Ovary (tissue), 9 donors: ENCODE data around the gene CD99L2. TPM values are rescaled to one million over a fixed set of nuclear protein-coding genes. Genes with fewer than 3 reads are reported as not detected.
"Not testable (repeated sequence)": the region's sequence is repeated elsewhere in the genome, so short reads cannot be mapped to it uniquely, and the experiment has no call there.

Experiments
- DNase-seq, 5 donors: peaks; one replicate each; pipeline ENCODE4 v3.0.0-alpha.2; 2019 to 2020
- H3K27ac ChIP-seq, 2 donors: fragments of 200-600 bp; one replicate each; pipeline versions ENCODE4 v1.5.1 to v1.8.0; 2019 to 2022
- H3K27me3 ChIP-seq: fragments of 200-600 bp; one replicate; pipeline ENCODE4 v1.8.0; 2022
- H3K36me3 ChIP-seq: fragments of 200-600 bp; sonication (generic); one replicate; pipeline ENCODE4 v1.5.1; 2019
- H3K4me1 ChIP-seq: one replicate; pipeline ENCODE4 v1.8.1; 2013; ENCODE audit warnings: mild to moderate bottlenecking, moderate library complexity; ENCODE audit not compliant: insufficient read depth
- H3K4me3 ChIP-seq: fragments of 200-600 bp; sonication (generic); one replicate; pipeline ENCODE4 v1.5.1; 2017
- H3K9me3 ChIP-seq, 2 donors: fragments of 200-600 bp in 1 of 2; sonication (generic) in 1 of 2; one replicate each; pipeline versions ENCODE4 v1.5.1 to v1.8.1; 2013 to 2019; ENCODE audit warnings: mild to moderate bottlenecking in 1 of 2, moderate library complexity in 1 of 2
- EP300 ChIP-seq: sonication (generic); formaldehyde crosslinking; IDR thresholded peaks from one replicate; pipeline ENCODE4 v1.6.1; 2017; ENCODE audit warnings: antibody characterized with exemption
- POLR2A ChIP-seq: fragments of 450-650 bp; IDR thresholded peaks from one replicate; pipeline ENCODE4 v1.6.1; 2017; ENCODE audit warnings: antibody characterized with exemption, mild to moderate bottlenecking, moderate library complexity
- WGBS, 3 donors: extraction: QIAGEN DNeasy Blood & Tissue Kit in 1 of 3; methylation state at CpG; one replicate each; pipeline versions ENCODE4 v1.1.5 to v1.1.7; 2013 to 2017; 5-methylcytosine and 5-hydroxymethylcytosine counted together
- intact Hi-C, 4 donors: fragments of 100-400 bp; cut with DNase I; formaldehyde crosslinking; loops; one replicate each; pipeline versions ENCODE4 v1.11.0 to v1.15.1; 2022 to 2023
- polyA plus RNA-seq, 2 donors: library from polyadenylated mRNA; stranded (reverse); fragments of 200-250 nt in 1 of 2; fragments of 350-450 nt in 1 of 2; fragmentation: Illumina TruSeq in 1 of 2; extraction: RNeasy Lipid Tissue Mini Kit (QIAGEN cat#74804) in 1 of 2; gene quantifications; one replicate each; pipeline ENCODE4 v1.2.3, GENCODE V29; 2013 to 2014
- total RNA-seq, 7 donors: library from RNA; depleted of rRNA in 2 of 7; stranded (reverse); fragments of >200 nt in 2 of 7; fragmentation: NEBNext Ultra II Directional in 3 of 7; extraction: Animal tissue kit (Norgen Biotek cat#: 25700) in 3 of 7; gene quantifications; one replicate each; pipeline versions ENCODE4 v1.1.0 to v1.2.4, GENCODE V29; 2016 to 2023
- TF ChIP-seq, protein P1 (sequence below), 3 donors: fragments of 450-650 bp in 2 of 3; fragments of 200-600 bp in 1 of 3; IDR thresholded peaks; one replicate each; pipeline versions ENCODE4 v1.5.1 to v1.8.0; 2016 to 2022; ENCODE audit warnings: antibody characterized with exemption in 3 of 3, mild to moderate bottlenecking in 1 of 3
- donor health status: DM: no; HTN: no; CAD: no; lungs with moderate emphysema.
- donor health status: DM: no; HTN: no; CAD: no.
- donor health status: Bipolar disorder and iron deficiency.
- donor health status: DM: yes; HTN: yes; CAD: no.
- donor health status: DM: no; HTN: no; CAD: no.
- donor health status: DM: yes; HTN: yes; CAD: no.

CD99L2 gene
- total and polyA plus RNA-seq, 9 donors, result 38.7 to 64.6 (median 53.0) TPM

GRCh38 chrX:150887906-150888465, 10.5 kb downstream of the CD99L2 start:
- H3K9me3 ChIP-seq, result no peaks in the 10 kb centered on the region
- no peaks in the 10 kb centered on the region for H3K27me3 ChIP-seq
- TF ChIP-seq, protein P1, sequence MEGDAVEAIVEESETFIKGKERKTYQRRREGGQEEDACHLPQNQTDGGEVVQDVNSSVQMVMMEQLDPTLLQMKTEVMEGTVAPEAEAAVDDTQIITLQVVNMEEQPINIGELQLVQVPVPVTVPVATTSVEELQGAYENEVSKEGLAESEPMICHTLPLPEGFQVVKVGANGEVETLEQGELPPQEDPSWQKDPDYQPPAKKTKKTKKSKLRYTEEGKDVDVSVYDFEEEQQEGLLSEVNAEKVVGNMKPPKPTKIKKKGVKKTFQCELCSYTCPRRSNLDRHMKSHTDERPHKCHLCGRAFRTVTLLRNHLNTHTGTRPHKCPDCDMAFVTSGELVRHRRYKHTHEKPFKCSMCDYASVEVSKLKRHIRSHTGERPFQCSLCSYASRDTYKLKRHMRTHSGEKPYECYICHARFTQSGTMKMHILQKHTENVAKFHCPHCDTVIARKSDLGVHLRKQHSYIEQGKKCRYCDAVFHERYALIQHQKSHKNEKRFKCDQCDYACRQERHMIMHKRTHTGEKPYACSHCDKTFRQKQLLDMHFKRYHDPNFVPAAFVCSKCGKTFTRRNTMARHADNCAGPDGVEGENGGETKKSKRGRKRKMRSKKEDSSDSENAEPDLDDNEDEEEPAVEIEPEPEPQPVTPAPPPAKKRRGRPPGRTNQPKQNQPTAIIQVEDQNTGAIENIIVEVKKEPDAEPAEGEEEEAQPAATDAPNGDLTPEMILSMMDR (IDR thresholded peaks at IDR 0.05), result no peak
- no peak for TF ChIP-seq EP300
- TF ChIP-seq POLR2A, result no peak
- WGBS, 3 donors, result 78 to 85% (median 83%) methylated on average over 6 of the region's 6 CpGs
- H3K36me3 ChIP-seq, result no peaks in the 10 kb centered on the region
- H3K27ac ChIP-seq, result no peak overlapping the region
- DNase-seq, result no peak
- no peaks in the 10 kb centered on the region for H3K4me1 ChIP-seq
- H3K4me3 ChIP-seq, result no peak overlapping the region
- intact Hi-C loops, result no loop called here

GRCh38 chrX:150887268-150887667, 11.2 kb downstream of the CD99L2 start:
- H3K9me3 ChIP-seq, H3K4me1 ChIP-seq, H3K36me3 ChIP-seq, DNase-seq, intact Hi-C loops, H3K4me3 ChIP-seq, H3K27me3 ChIP-seq, H3K27ac ChIP-seq: not testable (repeated sequence)
- WGBS, 3 donors, result 82 to 95% (median 85%) methylated on average over 9 of the region's 9 CpGs

GRCh38 chrX:150886381-150886780, 12.1 kb downstream of the CD99L2 start:
- intact Hi-C loops, result no loop called here
- WGBS, 3 donors, result 86 to 98% (median 86%) methylated on average over 7 of the region's 7 CpGs
- Histone ChIP-seq H3K36me3 (no peaks in the 10 kb centered on the region), H3K27ac (no peak overlapping the region), H3K27me3 (no peaks in the 10 kb centered on the region), H3K9me3 (no peaks in the 10 kb centered on the region), H3K4me1 (no peaks in the 10 kb centered on the region), H3K4me3 (no peak overlapping the region)
- TF ChIP-seq, protein P1 (IDR thresholded peaks at IDR 0.05), result no peak
- no peak for TF ChIP-seq POLR2A
- no peak for DNase-seq

DNA sequence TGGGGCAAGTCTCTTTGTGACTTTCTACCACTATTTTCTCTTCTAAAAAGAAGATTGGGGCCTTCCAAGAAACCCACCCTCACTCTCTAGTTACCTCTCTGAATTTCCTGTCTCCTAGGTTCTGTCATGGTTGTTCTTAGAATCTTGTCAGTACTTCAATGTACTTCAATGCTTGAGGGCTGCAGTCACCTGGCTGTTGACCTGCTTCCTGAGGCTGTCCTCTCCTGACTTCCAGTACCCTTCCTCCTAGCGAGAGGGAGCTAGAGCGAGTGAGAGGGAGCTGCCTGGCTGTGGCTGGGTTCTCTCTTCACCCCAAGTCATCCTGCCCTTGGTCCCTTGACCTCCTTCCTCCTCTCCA, 17.7 kb downstream of the CD99L2 start:
- intact Hi-C loops, result no loop called here
- H3K4me1 ChIP-seq, result no peaks in the 10 kb centered on the region
- WGBS, 3 donors, result 78 to 85% (median 80%) methylated on average over 2 of the region's 2 CpGs

More for the DNA sequence above, 17.7 kb downstream of the CD99L2 start:
- H3K27ac ChIP-seq, result no peak overlapping the region
- H3K4me3 ChIP-seq, result no peak overlapping the region
- TF ChIP-seq, protein P1 (IDR thresholded peaks at IDR 0.05), result no peak
- TF ChIP-seq EP300 (no peak), POLR2A (no peak)
- no peak for DNase-seq
- no peaks in the 10 kb centered on the region for H3K27me3 ChIP-seq
- H3K9me3 ChIP-seq, result no peaks in the 10 kb centered on the region
- H3K36me3 ChIP-seq, result no peaks in the 10 kb centered on the region
